C1 segment of cervical spinal cord (tissue), 14 donors: ENCODE results near the gene MED12L.

Experiments used
- DNase-seq, 14 donors: peaks; one replicate each; lab custom pipeline; 2025; lab: John Stamatoyannopoulos, UW

MED12L gene

DNA sequence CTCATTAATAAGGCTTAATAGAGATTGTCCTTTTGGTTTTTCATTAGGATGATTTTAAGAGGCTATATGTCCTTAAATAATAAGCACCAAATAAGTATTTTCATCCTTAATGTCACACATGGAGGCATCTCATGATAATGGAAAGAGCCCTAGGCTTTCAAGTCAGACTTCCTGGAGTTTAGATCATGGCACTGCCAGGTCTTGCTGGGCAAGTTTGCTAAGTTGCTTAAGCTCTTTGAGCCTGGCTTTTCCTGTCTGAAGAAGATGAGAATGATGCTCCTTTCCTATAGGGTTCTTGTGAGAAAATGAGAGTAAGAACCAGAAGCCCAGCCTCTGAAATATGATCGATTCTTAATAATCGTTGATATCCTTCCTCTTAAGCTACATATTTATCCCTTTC lies 322.5 kb downstream of the MED12L start:
- DNase-seq, result no peak

DNA sequence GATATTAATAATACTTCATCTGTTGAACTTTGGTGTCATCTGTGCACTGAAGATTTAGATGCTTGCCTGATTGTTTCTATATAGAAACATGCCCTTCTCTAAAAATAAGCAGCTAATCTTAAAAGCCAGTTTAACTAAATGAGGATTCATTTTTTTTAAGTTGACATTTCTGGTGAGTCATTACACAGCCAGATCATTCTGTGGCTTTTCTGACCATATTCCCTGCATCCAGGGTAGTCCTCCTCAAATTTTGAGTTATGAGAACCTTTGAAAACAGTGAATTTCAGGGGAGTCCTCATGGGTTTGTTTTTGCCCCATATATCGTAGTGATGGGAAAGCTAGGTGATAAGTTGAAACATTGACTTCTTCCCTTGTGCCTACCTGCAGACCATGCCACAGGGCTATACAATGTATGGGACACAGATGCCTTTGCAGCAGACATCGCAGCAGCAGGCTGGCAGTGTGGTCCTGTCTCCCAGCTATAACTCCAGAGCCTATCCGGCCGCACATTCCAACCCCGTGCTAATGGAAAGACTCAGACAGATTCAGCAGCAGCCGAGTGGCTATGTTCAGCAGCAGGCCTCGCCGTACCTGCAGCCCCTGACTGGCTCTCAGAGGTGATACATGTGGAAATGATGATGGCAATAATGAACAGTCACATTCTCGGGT lies 325.6 kb downstream of the MED12L start:
- DNase-seq, result no peak

- no peak for DNase-seq
These were observed 327.5 kb downstream of the MED12L start for GRCh38 chr3:151412989-151413388.

- DNase-seq, result no peak
These were observed 329.8 kb downstream of the MED12L start for GRCh38 chr3:151415289-151415688.

DNA sequence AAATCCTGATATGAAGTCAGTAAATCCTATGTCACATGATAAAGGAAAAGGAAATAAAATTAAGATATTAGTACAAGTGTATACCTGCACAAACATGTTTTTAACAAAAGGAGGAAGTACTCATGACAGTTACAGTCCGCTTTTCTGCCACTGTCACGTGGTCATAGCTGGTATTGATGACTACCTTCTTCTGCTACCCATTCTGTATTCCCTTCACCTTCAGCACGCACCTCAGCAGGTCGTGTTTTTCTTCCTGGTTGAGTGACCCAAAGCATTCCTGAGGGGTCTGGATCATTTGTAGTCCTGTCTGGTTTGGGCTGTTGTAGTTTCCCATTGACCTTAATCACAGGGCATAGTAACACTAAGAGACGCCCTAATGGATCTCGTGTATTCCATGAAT lies 334.3 kb downstream of the MED12L start:
- no peak for DNase-seq

GRCh38 chr3:151421938-151422337 lies 336.5 kb downstream of the MED12L start:
- no peak for DNase-seq

DNA sequence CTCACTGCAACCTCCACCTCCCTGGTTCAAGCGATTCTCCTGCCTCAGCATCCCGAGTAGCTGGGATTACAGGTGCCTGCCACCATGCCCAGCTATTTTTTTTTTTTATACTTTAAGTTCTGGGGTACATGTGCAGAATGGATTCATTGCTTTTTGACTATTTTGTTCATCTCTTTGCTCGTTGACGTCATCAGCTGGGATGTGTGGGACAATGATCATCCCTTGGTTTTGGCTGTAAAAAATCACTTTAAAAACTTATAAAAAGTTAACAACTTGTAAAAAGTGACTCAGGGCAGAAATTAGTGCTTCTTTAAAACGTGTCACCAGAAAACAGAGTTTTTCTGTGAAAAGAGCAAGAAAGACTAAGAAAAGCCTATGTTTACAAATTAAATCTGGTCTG lies 337.6 kb downstream of the MED12L start:
- no peak for DNase-seq

DNA sequence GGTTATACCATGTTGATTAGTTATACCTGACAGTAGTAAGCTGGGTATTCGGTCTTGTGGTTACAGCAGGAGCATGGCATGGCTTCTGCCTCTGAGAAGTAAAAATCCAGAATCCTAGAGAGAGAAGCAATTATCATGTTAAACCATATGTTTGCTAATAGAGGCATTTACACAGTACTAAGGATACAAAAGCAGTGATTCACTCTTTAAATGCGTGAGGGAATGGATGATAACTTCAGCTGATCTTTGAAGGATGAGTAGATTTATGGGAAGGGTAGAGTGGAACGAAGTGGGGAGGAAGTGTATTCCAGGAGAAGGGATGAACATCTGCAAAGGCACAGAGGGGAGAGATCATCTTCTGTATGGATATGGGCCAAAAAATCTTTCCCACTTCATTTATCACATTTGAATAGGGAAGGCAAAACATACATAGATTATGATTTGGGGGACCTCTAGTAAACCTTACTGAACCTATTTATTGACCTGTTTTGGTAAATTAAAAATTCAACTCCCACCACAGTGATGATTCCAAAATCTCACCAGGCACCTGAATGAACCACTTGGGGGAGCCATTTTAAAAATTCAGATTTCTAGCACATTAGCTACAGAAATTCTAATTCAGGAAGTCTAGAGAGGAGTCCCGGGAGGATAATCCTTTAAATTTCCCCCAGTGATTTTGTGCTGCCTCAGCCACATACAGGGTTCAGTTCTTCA lies 340.3 kb downstream of the MED12L start:
- no peak for DNase-seq

DNA sequence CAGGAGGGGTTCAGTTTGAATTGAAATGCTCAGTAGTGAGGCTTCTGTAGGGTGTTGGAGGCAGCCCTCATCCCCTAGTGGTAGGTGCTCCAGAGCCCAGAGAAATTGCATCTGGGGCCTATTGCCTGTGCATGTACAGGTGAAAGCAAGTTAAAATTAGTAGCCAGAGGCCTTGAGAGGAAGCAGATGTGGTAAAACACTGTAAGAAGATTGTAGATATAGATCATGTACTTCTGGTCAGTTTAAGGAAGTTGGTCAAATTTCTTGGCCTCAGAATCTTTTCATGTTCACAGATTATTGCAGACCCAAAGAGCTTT lies 340.8 kb downstream of the MED12L start:
- no peak for DNase-seq

GRCh38 chr3:151428386-151428785 lies 342.9 kb downstream of the MED12L start:
- DNase-seq, result no peak

- DNase-seq, result no peak
These were observed 345.5 kb downstream of the MED12L start for GRCh38 chr3:151430821-151431484.

- no peak for DNase-seq
These were observed 346.5 kb downstream of the MED12L start for GRCh38 chr3:151431940-151432339.

GRCh38 chr3:151432616-151433372 lies 347.3 kb downstream of the MED12L start:
- DNase-seq, result no peak

GRCh38 chr3:151434151-151434890 lies 348.9 kb downstream of the MED12L start:
- no peak for DNase-seq

DNA sequence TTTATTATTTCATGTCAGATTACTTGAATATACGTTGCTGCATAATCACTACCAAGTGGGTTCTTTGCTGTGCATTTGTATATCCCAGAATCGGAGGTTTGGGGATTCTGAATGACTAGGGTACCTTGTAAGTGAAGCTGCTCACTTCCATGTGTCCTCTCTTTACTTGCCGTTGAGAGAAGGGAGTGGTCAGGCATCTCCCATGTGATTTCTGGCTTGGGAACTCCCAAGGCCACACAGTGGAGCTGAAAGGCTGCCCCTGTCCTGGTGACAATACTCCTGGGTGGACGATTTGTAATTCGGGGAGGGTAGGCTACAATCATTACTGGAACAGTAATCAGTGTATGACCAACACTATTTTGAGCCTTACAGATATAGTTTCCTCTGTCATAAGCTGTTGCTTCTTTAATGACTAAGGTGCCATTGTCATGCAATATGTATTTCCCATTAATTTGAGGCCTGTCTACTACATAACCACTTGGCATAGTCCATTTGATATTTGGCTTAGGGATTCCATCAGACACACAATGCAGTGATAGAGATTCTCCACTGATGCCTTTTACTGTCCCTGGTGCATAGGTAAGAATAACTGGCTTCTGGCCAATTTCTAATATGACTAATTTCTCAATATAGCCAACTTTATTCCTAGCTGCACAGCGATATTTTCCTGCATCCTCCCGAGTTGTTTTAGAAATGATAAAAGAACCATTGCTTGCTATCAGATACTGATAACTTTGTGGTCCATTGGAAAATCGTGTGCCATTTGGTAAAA lies 351.4 kb downstream of the MED12L start:
- no peak for DNase-seq

DNA sequence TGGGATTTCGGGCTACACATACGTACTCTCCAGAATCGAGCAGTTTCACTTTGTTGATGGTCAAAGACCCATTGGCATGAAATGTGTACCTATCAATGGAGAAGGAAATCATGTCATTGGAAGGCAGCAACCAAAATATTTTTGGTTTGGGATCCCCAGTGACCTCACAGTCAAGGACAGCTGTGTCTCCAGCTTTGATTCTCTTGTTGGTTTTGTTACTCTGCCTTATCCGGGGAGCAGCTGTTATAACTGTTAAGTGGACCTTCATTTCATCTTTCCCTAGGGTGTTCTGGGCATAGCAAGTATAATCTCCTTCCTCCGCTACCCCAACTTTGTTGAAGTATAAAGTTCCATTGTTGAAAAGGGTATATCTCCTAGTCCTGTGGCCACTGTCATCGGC lies 352.4 kb downstream of the MED12L start:
- DNase-seq, result no peak

- DNase-seq, result peak in 1 of 14 donors; percentile 16
These were observed 354.2 kb downstream of the MED12L start for GRCh38 chr3:151439652-151440125.

GRCh38 chr3:151440940-151441339 lies 355.5 kb downstream of the MED12L start:
- no peak for DNase-seq

DNA sequence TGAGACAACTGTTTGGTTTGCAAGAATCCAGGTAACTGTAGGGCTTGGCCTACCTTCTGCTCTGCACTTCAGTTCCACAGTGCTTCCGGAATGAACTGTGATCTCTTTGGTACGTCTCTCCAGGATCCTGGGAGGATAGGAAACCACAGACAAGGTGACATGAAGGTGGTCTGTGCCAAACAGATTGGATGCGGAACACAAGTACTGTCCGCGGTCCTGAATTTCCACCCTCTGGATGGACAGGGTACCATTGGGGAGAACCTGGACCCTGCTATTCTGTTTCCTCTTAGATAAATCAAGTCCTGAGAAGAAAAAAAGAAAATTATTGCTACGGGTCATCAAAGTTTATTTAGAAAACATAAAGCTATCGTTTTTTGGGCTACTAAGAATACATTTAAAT lies 358.1 kb downstream of the MED12L start:
- no peak for DNase-seq

- DNase-seq, result no peak
These were observed 360.0 kb downstream of the MED12L start for GRCh38 chr3:151445273-151446001.
